Measurements from ENCODE around the gene UBAC2.

UBAC2 gene

DNA sequence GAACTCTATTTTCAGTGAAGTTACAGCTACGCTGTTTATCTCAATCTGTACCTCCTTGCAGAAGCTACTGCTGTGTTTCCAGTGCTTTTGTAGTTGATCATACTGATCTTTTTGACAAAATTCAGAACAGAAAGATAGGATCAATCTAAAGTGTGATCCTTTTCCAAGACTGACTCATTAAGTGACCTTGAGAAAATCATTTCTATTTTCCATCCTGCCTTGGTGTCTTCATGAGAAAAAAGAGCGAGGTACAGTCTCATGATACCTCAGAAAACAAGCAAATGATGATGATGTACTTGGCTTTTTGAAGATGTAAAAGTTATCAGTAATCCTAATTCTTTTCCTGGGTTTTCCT, 152.6 kb downstream of the UBAC2 start:
- H3K4me3 ChIP-seq (replicated peaks; ENCODE audit: low read depth, low read length): no peak overlapping the region
- TF ChIP-seq, protein P1, sequence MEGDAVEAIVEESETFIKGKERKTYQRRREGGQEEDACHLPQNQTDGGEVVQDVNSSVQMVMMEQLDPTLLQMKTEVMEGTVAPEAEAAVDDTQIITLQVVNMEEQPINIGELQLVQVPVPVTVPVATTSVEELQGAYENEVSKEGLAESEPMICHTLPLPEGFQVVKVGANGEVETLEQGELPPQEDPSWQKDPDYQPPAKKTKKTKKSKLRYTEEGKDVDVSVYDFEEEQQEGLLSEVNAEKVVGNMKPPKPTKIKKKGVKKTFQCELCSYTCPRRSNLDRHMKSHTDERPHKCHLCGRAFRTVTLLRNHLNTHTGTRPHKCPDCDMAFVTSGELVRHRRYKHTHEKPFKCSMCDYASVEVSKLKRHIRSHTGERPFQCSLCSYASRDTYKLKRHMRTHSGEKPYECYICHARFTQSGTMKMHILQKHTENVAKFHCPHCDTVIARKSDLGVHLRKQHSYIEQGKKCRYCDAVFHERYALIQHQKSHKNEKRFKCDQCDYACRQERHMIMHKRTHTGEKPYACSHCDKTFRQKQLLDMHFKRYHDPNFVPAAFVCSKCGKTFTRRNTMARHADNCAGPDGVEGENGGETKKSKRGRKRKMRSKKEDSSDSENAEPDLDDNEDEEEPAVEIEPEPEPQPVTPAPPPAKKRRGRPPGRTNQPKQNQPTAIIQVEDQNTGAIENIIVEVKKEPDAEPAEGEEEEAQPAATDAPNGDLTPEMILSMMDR (IDR thresholded peaks at IDR 0.05; ENCODE audit: low read length, missing control alignments): no peak
- no peak for DNase-seq (ENCODE audit: low read depth)

- H3K4me3 ChIP-seq (replicated peaks; ENCODE audit: low read depth, low read length): no peak overlapping the region
- TF ChIP-seq, protein P1 (IDR thresholded peaks at IDR 0.05; ENCODE audit: low read length, missing control alignments): no peak
- DNase-seq (ENCODE audit: low read depth): peak; percentile 14
Measured at GRCh38 chr13:99353836-99354235, 153.2 kb downstream of the UBAC2 start.

DNA sequence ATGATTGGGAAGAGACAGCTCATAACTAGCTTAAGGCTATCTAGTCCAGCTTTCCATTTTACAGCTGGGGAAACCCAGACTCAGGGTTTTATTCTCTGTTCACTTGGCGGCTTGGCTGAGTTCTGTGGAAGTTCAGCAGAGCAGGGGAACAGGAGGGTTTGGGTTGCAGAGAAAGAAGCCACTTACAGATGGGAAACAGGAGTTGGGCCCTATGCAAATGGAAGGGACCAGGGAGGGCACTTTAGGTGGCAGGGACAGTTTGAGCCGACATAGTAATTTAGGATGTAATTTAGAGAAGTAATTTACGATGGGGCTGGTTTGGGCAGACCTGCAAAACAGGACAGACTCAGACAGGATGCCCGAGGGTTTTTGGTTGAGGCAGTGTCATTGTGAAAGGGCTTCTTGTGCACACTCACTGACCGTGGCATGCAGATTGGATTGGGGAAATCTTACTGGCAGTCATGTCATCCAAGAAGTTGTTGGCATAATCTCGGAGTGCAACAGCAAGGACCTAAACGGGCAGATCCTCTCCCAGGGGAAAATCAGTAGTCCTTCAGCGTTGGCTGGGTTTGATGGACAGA, 153.8 kb downstream of the UBAC2 start:
- H3K4me3 ChIP-seq (replicated peaks; ENCODE audit: low read depth, low read length): no peak overlapping the region
- DNase-seq (ENCODE audit: low read depth): no peak
- TF ChIP-seq, protein P1 (IDR thresholded peaks at IDR 0.05; ENCODE audit: low read length, missing control alignments): no peak

DNA sequence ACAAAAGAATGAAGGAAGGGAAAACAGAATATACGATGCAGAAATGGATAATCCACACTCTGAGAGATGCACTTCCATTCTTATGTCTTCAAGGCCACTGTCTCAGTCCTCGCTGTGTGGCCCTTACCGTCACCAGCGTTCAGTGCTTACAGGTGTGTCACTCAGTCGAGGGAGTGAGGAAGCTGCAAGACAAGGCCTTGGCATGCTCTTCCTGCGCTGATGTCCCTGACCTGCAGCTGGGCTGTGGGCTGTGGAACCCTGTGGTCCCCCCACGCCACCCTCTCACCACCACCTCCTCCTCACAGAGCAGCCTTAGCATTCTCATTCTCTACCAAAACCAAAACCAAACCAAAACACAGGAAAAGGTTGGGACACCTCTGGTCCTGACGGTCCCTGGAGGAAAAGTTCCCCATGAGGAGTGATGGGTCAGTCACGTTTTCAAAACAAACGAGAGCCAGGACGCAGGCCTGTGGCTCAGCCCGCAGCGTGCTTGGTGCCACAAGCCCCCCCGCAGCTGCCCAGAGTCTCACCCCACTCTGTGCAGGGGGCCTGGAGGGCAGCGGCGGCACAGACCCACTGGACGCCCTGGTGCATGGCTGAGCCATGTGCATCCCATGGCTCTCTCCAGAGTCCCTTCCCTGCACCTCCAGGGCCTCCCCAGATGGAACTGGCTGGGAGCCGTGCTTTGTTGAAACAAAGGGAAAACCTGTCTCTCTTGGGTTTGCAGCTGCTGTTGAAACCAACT, 154.8 kb downstream of the UBAC2 start:
- TF ChIP-seq, protein P1 (IDR thresholded peaks at IDR 0.05; ENCODE audit: low read length, missing control alignments): no peak
- no peak for DNase-seq (ENCODE audit: low read depth)
- no peak overlapping the region for H3K4me3 ChIP-seq (replicated peaks; ENCODE audit: low read depth, low read length)

- no peak for DNase-seq (ENCODE audit: low read depth)
- TF ChIP-seq, protein P1 (IDR thresholded peaks at IDR 0.05; ENCODE audit: low read length, missing control alignments): no peak
- no peak overlapping the region for H3K4me3 ChIP-seq (replicated peaks; ENCODE audit: low read depth, low read length)
Measured at GRCh38 chr13:99356012-99356261, 155.3 kb downstream of the UBAC2 start.

GRCh38 chr13:99356262-99357091, 155.8 kb downstream of the UBAC2 start:
- no peak overlapping the region for H3K4me3 ChIP-seq (replicated peaks; ENCODE audit: low read depth, low read length)
- TF ChIP-seq, protein P1 (IDR thresholded peaks at IDR 0.05; ENCODE audit: low read length, missing control alignments): no peak
- peak; percentile 83 for DNase-seq (ENCODE audit: low read depth)
